ENCODE measurements around the gene MT1B.

MT1B gene

DNA sequence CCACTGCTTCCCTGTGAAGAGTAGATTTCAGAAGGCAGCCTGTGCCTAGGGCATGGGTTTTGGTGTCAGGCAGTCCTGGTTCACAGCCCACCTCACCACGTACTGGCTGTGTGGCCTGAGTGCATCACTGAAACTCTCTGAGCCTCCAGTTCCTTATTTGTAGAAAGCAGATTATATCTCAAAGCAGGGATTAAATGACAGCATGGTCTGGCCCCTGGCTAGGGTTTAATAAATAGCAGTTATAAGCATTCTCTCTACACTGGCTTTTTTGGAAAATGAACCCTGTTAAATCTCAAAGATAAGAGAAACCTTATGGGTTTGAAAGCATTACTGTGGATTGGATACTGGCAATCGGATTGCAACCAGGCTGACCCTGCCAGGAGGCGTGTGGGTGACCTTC is 22.2 kb upstream of the MT1B start:
- no peak for DNase-seq
- Histone ChIP-seq H3K4me1 (peaks cover 2% of the 10 kb centered on the region; the same call in 1 of the 2 replicates), H3K36me3 (no peaks in the 10 kb centered on the region), H3K4me3 (ENCODE audit: low read depth, low read length) (no peak overlapping the region), H3K27me3 (peaks cover 45% of the 10 kb centered on the region), H3K9me3 (no peaks in the 10 kb centered on the region)
- TF ChIP-seq, protein P1, sequence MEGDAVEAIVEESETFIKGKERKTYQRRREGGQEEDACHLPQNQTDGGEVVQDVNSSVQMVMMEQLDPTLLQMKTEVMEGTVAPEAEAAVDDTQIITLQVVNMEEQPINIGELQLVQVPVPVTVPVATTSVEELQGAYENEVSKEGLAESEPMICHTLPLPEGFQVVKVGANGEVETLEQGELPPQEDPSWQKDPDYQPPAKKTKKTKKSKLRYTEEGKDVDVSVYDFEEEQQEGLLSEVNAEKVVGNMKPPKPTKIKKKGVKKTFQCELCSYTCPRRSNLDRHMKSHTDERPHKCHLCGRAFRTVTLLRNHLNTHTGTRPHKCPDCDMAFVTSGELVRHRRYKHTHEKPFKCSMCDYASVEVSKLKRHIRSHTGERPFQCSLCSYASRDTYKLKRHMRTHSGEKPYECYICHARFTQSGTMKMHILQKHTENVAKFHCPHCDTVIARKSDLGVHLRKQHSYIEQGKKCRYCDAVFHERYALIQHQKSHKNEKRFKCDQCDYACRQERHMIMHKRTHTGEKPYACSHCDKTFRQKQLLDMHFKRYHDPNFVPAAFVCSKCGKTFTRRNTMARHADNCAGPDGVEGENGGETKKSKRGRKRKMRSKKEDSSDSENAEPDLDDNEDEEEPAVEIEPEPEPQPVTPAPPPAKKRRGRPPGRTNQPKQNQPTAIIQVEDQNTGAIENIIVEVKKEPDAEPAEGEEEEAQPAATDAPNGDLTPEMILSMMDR (IDR thresholded peaks at IDR 0.05; ENCODE audit: low read depth, low read length) = no peak

DNA sequence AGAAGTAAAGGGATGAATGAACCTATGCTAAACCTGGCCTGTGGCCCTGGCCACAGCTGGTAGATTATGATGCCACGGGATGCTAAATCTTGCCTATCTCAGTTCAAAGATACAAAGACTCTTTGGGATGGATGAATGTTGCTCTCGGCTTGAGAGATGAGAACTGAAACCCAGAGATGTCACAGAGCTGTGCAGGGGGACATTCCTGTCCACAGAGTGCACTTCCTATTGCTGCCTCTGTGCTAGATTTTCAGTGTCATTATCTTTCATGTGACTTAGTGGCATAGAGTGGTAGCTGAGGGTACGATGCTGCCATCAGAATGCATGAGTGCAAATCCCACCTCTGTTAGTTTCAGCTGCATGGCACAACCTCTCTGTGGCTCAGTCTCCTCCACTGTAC is 21.6 kb upstream of the MT1B start:
- DNase-seq = no peak
- H3K27me3 ChIP-seq = peaks cover 50% of the 10 kb centered on the region
- TF ChIP-seq, protein P1 (IDR thresholded peaks at IDR 0.05; ENCODE audit: low read depth, low read length) = no peak

DNA sequence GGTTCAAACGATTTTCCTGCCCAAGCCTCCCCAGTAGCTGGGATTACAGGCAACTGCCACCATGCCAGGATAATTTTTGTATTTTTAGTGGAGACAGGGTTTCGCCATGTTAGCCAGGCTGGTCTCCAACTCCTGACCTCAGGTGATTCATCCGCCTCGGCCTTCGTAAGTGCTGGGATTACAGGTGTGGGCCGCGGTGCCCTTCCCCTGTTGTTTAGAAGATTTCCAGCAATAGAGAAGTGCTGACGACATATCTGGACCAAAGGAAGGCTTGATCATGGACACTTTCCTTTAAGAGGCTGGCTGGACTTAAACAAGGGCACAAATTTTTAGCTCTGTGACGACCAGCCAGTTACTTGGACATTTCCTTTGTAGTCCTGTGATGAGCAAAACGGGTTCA is 20.5 kb upstream of the MT1B start:
- Histone ChIP-seq H3K27me3 (peaks cover 50% of the 10 kb centered on the region), H3K36me3 (no peaks in the 10 kb centered on the region), H3K4me1 (peaks cover 2% of the 10 kb centered on the region; the same call in 1 of the 2 replicates), H3K4me3 (ENCODE audit: low read depth, low read length) (no peak overlapping the region), H3K9me3 (no peaks in the 10 kb centered on the region)
- TF ChIP-seq, protein P1 (IDR thresholded peaks at IDR 0.05; ENCODE audit: low read depth, low read length) = no peak
- DNase-seq = no peak

More for the DNA sequence above, 21.6 kb upstream of the MT1B start:
- Histone ChIP-seq H3K4me3 (ENCODE audit: low read depth, low read length) (no peak overlapping the region), H3K9me3 (no peaks in the 10 kb centered on the region), H3K36me3 (no peaks in the 10 kb centered on the region), H3K4me1 (peaks cover 2% of the 10 kb centered on the region; the same call in 1 of the 2 replicates)

- Histone ChIP-seq H3K36me3 (no peaks in the 10 kb centered on the region), H3K4me1 (peaks cover 2% of the 10 kb centered on the region; the same call in 1 of the 2 replicates), H3K9me3 (no peaks in the 10 kb centered on the region), H3K4me3 (ENCODE audit: low read depth, low read length) (peak overlapping the region; percentile 19; the same call in 1 of the 2 replicates), H3K27me3 (peaks cover 55% of the 10 kb centered on the region)
- TF ChIP-seq, protein P1 (IDR thresholded peaks at IDR 0.05; ENCODE audit: low read depth, low read length) = no peak
- no peak for DNase-seq
Observed at GRCh38 chr16:56631832-56632155, 19.9 kb upstream of the MT1B start.

DNA sequence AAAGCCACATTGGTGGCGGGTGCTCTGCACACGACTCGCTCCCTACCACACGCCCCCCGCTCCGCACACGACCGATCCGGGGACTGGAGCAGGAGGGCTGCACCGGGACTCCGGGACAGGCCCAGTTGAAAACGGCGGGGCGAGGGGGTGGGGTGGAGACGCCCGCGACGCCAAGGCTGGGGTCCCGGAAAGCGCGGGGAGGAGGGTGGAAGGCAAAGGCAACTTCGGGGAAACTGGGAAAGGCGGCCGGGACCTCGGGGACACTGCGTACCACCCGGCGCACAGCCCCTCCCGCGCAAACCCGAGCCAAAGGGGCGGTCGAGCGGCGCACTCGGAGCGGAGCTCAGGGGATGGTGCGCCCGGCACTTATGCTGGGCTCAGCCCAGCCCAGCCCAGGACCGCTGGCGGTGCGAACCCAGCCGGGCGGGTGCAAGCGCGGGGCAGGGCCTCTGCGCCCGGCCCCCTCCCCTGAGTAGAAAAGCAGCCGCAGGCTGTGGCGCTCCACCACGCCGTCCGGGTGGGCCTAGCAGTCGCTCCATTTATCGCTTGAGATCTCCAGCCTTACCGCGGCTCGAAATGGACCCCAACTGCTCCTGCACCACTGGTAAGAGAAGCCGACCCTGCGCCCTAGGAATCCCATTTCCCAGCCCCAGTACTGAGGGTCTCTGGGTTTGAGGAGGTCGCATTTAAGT is 19.4 kb upstream of the MT1B start, which contains the start of gene MT1M:
Gene MT1M, plus strand, starts transcription at position 504 of the 692 bp plus-strand sequence. Its CDS starts 73 bp downstream, at position 577.
- Histone ChIP-seq H3K9me3 (no peaks in the 10 kb centered on the region), H3K36me3 (no peaks in the 10 kb centered on the region), H3K4me1 (peaks cover 2% of the 10 kb centered on the region; the same call in 1 of the 2 replicates), H3K27me3 (peaks cover 60% of the 10 kb centered on the region), H3K4me3 (ENCODE audit: low read depth, low read length) (peak within 1 kb of the TSS; percentile 19)
- no peak for DNase-seq
- TF ChIP-seq, protein P1 (IDR thresholded peaks at IDR 0.05; ENCODE audit: low read depth, low read length) = no peak

- no peaks in the 10 kb centered on the region for H3K9me3 ChIP-seq
- H3K4me3 ChIP-seq (ENCODE audit: low read depth, low read length) = no peak overlapping the region
- peaks cover 2% of the 10 kb centered on the region; the same call in 1 of the 2 replicates for H3K4me1 ChIP-seq
- DNase-seq = no peak
- TF ChIP-seq, protein P1 (IDR thresholded peaks at IDR 0.05; ENCODE audit: low read depth, low read length) = no peak
- H3K36me3 ChIP-seq = no peaks in the 10 kb centered on the region
- H3K27me3 ChIP-seq = peaks cover 66% of the 10 kb centered on the region
Observed at GRCh38 chr16:56632848-56633365, 18.8 kb upstream of the MT1B start.
